GM19468 (cell line): ENCODE data around the gene NPC1.
"Not testable (repeated sequence)": the region's sequence is repeated elsewhere in the genome, so short reads cannot be mapped to it uniquely, and the experiment has no call there.

ENCODE experiments used
- ATAC-seq: cut with Tn5 transposase; IDR thresholded peaks from one replicate; pipeline ENCODE4 v1.9.1; 2021; ENCODE audit warnings: mild to moderate bottlenecking, moderate library complexity, moderate number of reproducible peaks; ENCODE audit not compliant: unreplicated experiment; ENCODE audit errors: extremely low read depth

The NPC1 gene

GRCh38 chr18:23499291-23499781, 87.0 kb downstream of the NPC1 start:
- no peak for ATAC-seq

GRCh38 chr18:23498877-23499276, 87.4 kb downstream of the NPC1 start:
- no peak for ATAC-seq

- ATAC-seq = no peak
Measured at GRCh38 chr18:23498117-23498516, 88.2 kb downstream of the NPC1 start.

GRCh38 chr18:23495723-23496440, 90.4 kb downstream of the NPC1 start:
- no peak for ATAC-seq

GRCh38 chr18:23494992-23495391, 91.3 kb downstream of the NPC1 start:
- no peak for ATAC-seq

GRCh38 chr18:23493654-23494053, 92.7 kb downstream of the NPC1 start:
- no peak for ATAC-seq

- ATAC-seq = not testable (repeated sequence)
Measured at GRCh38 chr18:23489586-23489985, 96.7 kb downstream of the NPC1 start.

- no peak for ATAC-seq
Measured at GRCh38 chr18:23487738-23488570, 98.4 kb downstream of the NPC1 start.

- ATAC-seq = no peak
Measured at GRCh38 chr18:23485386-23485785, 100.9 kb downstream of the NPC1 start.

GRCh38 chr18:23484561-23485182, 101.6 kb downstream of the NPC1 start:
- no peak for ATAC-seq
